ENCODE measurements around the gene LY6G6C.
"Not testable (repeated sequence)": the region's sequence is repeated elsewhere in the genome, so short reads cannot be mapped to it uniquely, and the experiment has no call there.

GRCh38 chr6:31709157-31709556 is 12.4 kb downstream of the LY6G6C start:
- TF ChIP-seq CTCF, POLR2A (IDR thresholded peaks at IDR 0.05): not testable (repeated sequence)
